HG02588 (cell line): ENCODE results near the gene PCCA.
"Not testable (repeated sequence)": the region's sequence is repeated elsewhere in the genome, so short reads cannot be mapped to it uniquely, and the experiment has no call there.

Experiments used
- ATAC-seq: cut with Tn5 transposase; IDR thresholded peaks from one replicate; pipeline ENCODE4 v1.9.1; 2021; ENCODE audit warnings: mild to moderate bottlenecking, moderate library complexity; ENCODE audit not compliant: unreplicated experiment

PCCA gene

GRCh38 chr13:100097821-100098220 is 8.9 kb downstream of the PCCA start:
- ATAC-seq, result no peak

- ATAC-seq, result no peak
Measured at GRCh38 chr13:100098445-100099116, 9.7 kb downstream of the PCCA start.

DNA sequence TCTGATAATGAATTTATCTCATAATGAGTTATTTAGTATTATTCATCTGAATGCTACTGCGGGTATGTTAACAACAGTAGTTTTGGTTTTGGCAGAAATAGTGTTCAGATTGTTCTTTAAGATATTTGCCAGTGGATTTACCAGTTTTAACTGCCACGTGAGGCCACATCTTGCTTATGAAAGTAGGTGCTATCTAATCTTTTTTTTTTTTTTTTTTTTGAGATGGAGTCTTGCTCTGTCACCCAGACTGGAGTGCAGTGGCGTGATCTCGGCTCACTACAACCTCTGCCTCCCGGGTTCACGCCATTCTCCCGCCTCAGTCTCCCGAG is 10.2 kb downstream of the PCCA start:
- not testable (repeated sequence) for ATAC-seq

DNA sequence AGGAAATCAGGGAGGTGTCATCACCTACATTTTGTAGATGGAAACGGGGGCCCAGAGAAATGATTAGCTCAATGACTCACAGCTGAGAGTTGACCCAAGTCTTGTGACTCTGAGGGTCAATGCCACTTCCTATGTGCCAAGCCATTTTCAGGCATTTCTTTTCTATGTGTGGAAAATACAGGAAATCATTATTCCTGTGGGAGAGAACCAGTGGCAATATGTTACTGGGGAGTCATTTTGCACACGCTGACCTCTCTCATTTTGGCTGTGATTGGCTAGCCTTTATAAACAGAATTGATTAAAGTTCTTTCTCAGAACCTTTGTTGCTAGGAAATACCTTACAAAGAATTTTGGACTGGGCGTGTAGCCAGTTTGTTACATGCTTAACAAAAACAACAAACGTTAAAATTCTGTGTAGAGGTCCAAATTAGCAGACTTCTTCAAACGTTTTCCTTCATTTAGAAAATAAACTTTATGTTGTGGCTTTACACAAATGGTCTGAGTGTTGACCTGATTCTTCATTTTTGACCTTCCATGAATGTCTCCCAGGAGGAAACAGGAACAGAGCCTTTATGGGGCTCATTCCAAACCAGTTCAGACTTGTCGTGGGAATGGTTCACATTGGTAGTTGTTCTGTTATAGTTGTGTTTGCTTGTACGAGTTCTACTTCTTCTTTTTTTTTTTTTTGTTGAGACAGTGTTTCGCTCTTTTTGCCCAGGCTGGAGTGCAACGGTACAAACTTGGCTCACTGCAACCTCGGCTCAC is 11.4 kb downstream of the PCCA start:
- no peak for ATAC-seq

GRCh38 chr13:100102042-100102441 is 13.1 kb downstream of the PCCA start:
- no peak for ATAC-seq

- no peak for ATAC-seq
Measured at GRCh38 chr13:100106005-100106404, 17.1 kb downstream of the PCCA start.

DNA sequence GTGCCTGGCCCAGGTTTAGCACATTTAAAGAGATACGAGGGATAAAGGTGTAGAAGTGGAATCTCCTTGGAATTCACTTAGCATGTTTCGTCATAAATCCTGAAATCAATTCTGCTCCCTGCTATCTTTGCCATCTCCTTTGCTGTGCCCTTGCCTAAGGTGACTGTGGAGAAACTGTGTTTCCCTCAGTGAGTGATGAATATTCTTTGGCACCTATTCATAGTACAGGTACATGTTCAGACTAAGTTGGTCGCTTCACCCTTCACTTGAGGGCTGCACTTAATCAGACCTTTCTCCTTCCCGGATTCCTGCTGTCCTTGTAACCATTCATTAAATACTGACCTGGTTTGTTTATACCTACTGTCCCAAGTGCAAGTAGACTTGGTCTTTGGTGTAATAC is 17.8 kb downstream of the PCCA start:
- ATAC-seq, result no peak

GRCh38 chr13:100108913-100109507 is 20.1 kb downstream of the PCCA start:
- ATAC-seq, result peak; percentile 80

- no peak for ATAC-seq
Measured at GRCh38 chr13:100110269-100110668, 21.4 kb downstream of the PCCA start.

- no peak for ATAC-seq
Measured at GRCh38 chr13:100112186-100112838, 23.4 kb downstream of the PCCA start.

GRCh38 chr13:100115693-100116254 is 26.9 kb downstream of the PCCA start:
- peak; percentile 50 for ATAC-seq

DNA sequence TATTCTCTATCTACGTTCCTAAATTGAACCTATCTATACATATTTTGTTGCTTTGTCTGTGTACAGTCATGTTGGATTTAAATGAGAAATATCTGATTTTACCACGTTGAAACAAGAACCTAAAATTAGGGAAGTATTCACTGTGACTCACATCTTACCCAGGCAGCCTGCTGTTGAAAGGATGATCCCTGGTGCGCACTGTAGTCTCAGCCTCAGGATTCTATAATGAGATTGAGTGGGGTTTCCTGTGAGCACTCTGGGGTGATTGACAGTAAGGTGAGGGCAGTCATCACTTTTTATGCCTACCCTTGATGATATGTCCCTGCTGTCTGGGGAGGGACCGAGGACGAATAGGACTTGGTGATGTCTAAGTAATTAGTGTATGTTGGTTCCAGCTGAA is 35.4 kb downstream of the PCCA start:
- no peak for ATAC-seq

DNA sequence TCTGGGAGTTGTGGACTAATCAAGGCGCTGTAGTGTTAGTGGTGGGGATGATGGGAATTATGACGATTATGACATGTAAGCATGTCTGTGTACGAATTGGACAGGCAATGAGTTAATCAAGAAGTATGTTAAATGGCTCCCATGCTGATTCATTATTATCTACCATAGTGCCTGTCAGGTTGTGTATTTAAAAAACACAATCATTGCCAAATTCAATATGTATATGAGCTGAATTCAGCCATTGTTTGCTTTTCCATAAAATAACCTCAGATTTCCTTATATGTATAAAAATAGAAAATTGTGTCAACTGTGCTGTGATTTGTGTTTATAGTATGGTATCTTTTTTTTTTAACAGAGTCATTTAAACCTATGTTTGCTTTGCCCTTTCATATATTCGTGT is 37.1 kb downstream of the PCCA start:
- no peak for ATAC-seq

DNA sequence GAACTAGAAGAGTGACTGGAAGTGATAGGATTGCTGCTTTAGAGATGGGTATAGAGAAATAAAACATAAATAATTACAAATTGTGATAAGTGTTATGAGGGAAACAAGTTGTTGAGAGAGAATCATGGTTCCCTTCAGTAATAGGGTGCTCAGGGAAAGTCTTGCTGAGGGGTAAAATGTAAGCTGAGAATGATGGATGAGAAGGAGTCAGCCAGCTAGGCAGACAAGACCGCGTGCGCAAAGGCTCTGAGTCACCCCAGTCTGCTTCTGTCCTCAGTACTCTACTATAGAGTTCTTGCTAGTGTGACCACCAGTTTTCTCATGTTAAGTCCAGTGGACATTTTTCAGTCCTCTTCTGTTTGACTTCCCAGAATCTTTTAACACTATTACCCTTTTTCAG is 39.5 kb downstream of the PCCA start:
- no peak for ATAC-seq

GRCh38 chr13:100128838-100129237 is 39.9 kb downstream of the PCCA start:
- no peak for ATAC-seq

- ATAC-seq, result peak; percentile 82
Measured at GRCh38 chr13:100129605-100130004, 40.7 kb downstream of the PCCA start.

DNA sequence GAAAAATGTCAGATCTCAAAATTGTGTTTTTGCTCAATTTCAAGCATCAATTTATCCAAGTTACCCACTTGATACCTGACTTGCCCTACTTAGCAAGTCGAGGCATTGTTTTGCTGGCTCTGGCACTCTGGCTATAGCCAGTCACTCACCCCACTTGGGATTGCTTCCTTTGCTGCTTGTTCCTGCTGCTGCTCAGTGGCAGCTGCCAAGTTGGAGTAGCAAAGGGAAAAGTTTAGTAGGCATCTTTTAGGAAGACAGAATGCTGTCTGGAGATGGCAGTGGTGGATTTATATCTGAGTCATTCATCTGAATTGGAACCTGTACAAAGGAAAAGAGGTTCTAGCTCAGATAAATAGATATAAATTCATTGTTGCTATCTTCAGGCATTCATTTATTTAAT is 41.2 kb downstream of the PCCA start:
- ATAC-seq, result no peak

GRCh38 chr13:100130930-100131511 is 42.1 kb downstream of the PCCA start:
- no peak for ATAC-seq

DNA sequence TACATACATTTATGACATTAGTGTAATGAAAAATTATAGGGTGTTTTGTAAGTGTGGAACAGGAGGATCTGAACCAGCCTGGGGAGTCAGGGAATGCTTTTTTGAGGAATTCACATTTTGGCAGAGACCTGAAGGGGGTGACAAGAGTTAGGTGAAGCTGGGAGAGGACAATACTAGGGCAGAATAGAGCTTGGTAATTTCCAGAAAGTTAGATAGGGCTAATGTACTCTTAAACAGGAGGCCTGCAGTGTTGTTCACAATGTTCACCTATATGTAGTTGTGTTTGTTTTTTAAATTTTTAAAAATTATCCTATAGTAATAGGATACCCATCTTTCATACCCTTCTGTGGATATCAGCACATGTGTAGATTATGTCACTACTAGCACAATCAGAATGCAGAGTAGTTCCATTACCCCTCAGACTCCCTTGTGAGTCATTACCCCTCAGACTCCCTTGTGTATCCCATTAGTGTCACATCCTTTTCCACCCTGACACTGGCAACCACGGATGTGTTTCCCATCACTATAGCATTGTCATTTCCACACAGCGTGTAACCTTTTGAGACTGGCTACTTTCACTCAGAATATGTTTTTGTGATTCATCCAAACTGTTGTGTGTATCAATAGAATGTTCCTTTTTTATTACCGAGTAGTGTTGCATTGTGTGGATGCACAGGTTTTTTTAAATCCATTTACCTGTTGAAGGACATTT is 43.1 kb downstream of the PCCA start:
- ATAC-seq, result no peak

- no peak for ATAC-seq
Measured at GRCh38 chr13:100138859-100139491, 50.1 kb downstream of the PCCA start.
